GM12878 (cell line): ENCODE data around the gene CTSO. TPM values are rescaled to one million over a fixed set of nuclear protein-coding genes. Genes with fewer than 3 reads are reported as not detected.

ENCODE experiments used
- IRF5 ChIP-seq: fragments of 450-650 bp; IDR thresholded peaks from 2 replicates; pipeline ENCODE4 v1.6.1; 2017; ENCODE audit warnings: borderline replicate concordance
- MTA2 ChIP-seq: fragments of 450-650 bp; IDR thresholded peaks from 2 replicates; pipeline ENCODE4 v1.6.1; 2016; ENCODE audit warnings: low read depth, mild to moderate bottlenecking, moderate library complexity
- MYC ChIP-seq: IDR thresholded peaks from 2 replicates; pipeline ENCODE4 v1.6.1; 2011; ENCODE audit warnings: mild to moderate bottlenecking, low read length, moderate library complexity, inconsistent platforms; ENCODE audit not compliant: insufficient read depth, insufficient replicate concordance, insufficient read length, severe bottlenecking
- ZNF687 ChIP-seq: fragments of 450-650 bp; IDR thresholded peaks from 2 replicates; pipeline ENCODE4 v1.6.1; 2017; ENCODE audit warnings: mild to moderate bottlenecking, moderate library complexity
- polyA plus RNA-seq, 11 experiments: library from polyadenylated mRNA; depleted of rRNA in 4 of 11; unstranded in 6 of 11; stranded (reverse) in 5 of 11; fragments of >200 nt; fragmentation: Nextera tagmentation in 4 of 11; fragmentation: Illumina TruSeq in 1 of 11; extraction: Ambion mirVana in 4 of 11; extraction: Trizol in 1 of 11; gene quantifications; 1 replicate in 1 of 11; 2 replicates in 10 of 11; pipeline versions ENCODE4 v1.2.1 to v1.2.3, GENCODE V29; 2011 to 2016; ENCODE audit warnings: inconsistent platforms in 2 of 11, missing spikeins in 2 of 11, low read depth in 1 of 11
- total RNA-seq, 4 experiments: library from RNA; depleted of rRNA in 3 of 4; stranded (reverse); fragments of >200 nt in 3 of 4; fragmentation: Illumina TruSeq in 1 of 4; extraction: Trizol in 1 of 4; gene quantifications; 2 replicates each; pipeline versions ENCODE4 v1.2.1 to v1.2.3, GENCODE V29; 2013 to 2021
- TF ChIP-seq, protein P1 (sequence below): IDR thresholded peaks from 2 replicates; pipeline ENCODE4 v1.6.1; 2012; ENCODE audit warnings: low read depth, low read length, improper control_type of control experiment

CTSO gene
- total and polyA plus RNA-seq, 10 of the 15 experiments (the other 5 are each of a cell fraction or from before 2014, with no cell fraction given), result 3.9 to 9.7 (median 7.0) TPM

DNA sequence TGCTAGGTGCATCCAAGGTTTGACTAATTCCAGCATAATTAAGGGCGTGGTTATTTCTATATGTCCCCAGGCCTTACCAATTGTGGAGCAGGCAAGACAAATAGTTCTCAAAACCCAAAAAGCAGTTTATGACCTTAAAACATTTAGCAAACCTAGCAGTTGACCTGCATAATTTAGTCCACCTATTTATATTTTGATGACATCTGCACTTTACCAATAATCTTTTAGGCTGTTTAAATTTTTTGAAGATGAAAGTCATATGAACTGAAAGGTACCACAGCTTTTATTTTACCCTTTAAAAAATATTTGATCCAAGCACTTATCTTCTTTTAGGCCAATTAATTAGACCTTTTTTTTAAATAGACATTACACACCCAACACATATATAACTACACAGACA, 77.8 kb downstream of the CTSO start (continued):
- TF ChIP-seq, protein P1, sequence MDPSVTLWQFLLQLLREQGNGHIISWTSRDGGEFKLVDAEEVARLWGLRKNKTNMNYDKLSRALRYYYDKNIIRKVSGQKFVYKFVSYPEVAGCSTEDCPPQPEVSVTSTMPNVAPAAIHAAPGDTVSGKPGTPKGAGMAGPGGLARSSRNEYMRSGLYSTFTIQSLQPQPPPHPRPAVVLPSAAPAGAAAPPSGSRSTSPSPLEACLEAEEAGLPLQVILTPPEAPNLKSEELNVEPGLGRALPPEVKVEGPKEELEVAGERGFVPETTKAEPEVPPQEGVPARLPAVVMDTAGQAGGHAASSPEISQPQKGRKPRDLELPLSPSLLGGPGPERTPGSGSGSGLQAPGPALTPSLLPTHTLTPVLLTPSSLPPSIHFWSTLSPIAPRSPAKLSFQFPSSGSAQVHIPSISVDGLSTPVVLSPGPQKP, result no peak
- no peak for TF ChIP-seq MTA2
- no peak for TF ChIP-seq IRF5
- TF ChIP-seq MYC, result no peak
- no peak for TF ChIP-seq ZNF687

Other genes starting within 250 kb of the CTSO start
- gene GUCY1B1, start 194.8 kb downstream of the CTSO start, total RNA-seq (2014; rRNA removed), result 0.98 and 1.2 TPM in 2 replicates
- gene GUCY1B1, start 194.8 kb downstream of the CTSO start, total RNA-seq (2014; rRNA removed; fragmentation: Illumina TruSeq; extraction: Trizol), result 1.5 and 1.7 TPM in 2 replicates
- 0.90 and 0.98 TPM in 2 replicates for gene GUCY1B1, start 194.8 kb downstream of the CTSO start, total RNA-seq (2021)
- gene GUCY1B1, start 194.8 kb downstream of the CTSO start, polyA plus RNA-seq (2011; rRNA removed), result 38.5 and 43.9 TPM in 2 replicates
- 2.1 and 3.6 TPM in 2 replicates for gene GUCY1B1, start 194.8 kb downstream of the CTSO start, polyA plus RNA-seq (2014; fragmentation: Illumina TruSeq; extraction: Trizol)
- gene GUCY1B1, start 194.8 kb downstream of the CTSO start, polyA plus RNA-seq (2014; fragmentation: Nextera tagmentation; extraction: Ambion mirVana), result 1 to 10 TPM in 1 of 2 experiments, under 1 TPM in 1; 0.60 to 1.1 TPM
- 0.77 and 1.0 TPM in 2 replicates for gene GUCY1B1, start 194.8 kb downstream of the CTSO start, polyA plus RNA-seq (2014; rRNA removed)
- 1 to 10 TPM; 2.1 to 3.0 TPM for gene GUCY1B1, start 194.8 kb downstream of the CTSO start, polyA plus RNA-seq (2016; fragmentation: Nextera tagmentation; extraction: Ambion mirVana)
- gene ASIC5, start 87.6 kb downstream of the CTSO start, total RNA-seq (2014; rRNA removed), result not detected in 2 replicates
- gene ASIC5, start 87.6 kb downstream of the CTSO start, total RNA-seq (2014; rRNA removed; fragmentation: Illumina TruSeq; extraction: Trizol), result not detected in 2 replicates
- not detected in 2 replicates for gene ASIC5, start 87.6 kb downstream of the CTSO start, total RNA-seq (2021)
- gene ASIC5, start 87.6 kb downstream of the CTSO start, polyA plus RNA-seq (2011; rRNA removed), result not detected in 2 replicates
- not detected in 2 replicates for gene ASIC5, start 87.6 kb downstream of the CTSO start, polyA plus RNA-seq (2014; fragmentation: Illumina TruSeq; extraction: Trizol)
- not detected for gene ASIC5, start 87.6 kb downstream of the CTSO start, polyA plus RNA-seq (2014; fragmentation: Nextera tagmentation; extraction: Ambion mirVana)
- gene ASIC5, start 87.6 kb downstream of the CTSO start, polyA plus RNA-seq (2014; rRNA removed), result not detected in 2 replicates
- not detected for gene ASIC5, start 87.6 kb downstream of the CTSO start, polyA plus RNA-seq (2016; fragmentation: Nextera tagmentation; extraction: Ambion mirVana)
- gene TDO2, start 50.2 kb downstream of the CTSO start, total RNA-seq (2014; rRNA removed), result 0.22 and 0.23 TPM in 2 replicates
- gene TDO2, start 50.2 kb downstream of the CTSO start, total RNA-seq (2014; rRNA removed; fragmentation: Illumina TruSeq; extraction: Trizol), result 0.09 and 0.18 TPM in 2 replicates
- gene TDO2, start 50.2 kb downstream of the CTSO start, total RNA-seq (2021), result 0.46 and 0.90 TPM in 2 replicates
- 1.5 and 2.2 TPM in 2 replicates for gene TDO2, start 50.2 kb downstream of the CTSO start, polyA plus RNA-seq (2011; rRNA removed)
- 0.12 TPM in 1 of 2 replicates, not detected in the other for gene TDO2, start 50.2 kb downstream of the CTSO start, polyA plus RNA-seq (2014; fragmentation: Illumina TruSeq; extraction: Trizol)
- under 1 TPM; 0.13 to 0.31 TPM for gene TDO2, start 50.2 kb downstream of the CTSO start, polyA plus RNA-seq (2014; fragmentation: Nextera tagmentation; extraction: Ambion mirVana)
- gene TDO2, start 50.2 kb downstream of the CTSO start, polyA plus RNA-seq (2014; rRNA removed), result 0.17 TPM in 1 of 2 replicates, not detected in the other
- under 1 TPM in 1 of 2 experiments, not detected in 1; 0.24 TPM for gene TDO2, start 50.2 kb downstream of the CTSO start, polyA plus RNA-seq (2016; fragmentation: Nextera tagmentation; extraction: Ambion mirVana)